Right cardiac atrium (tissue), 5 donors: Measurements from ENCODE around the gene ACAD11. TPM values are rescaled to one million over a fixed set of nuclear protein-coding genes. Genes with fewer than 3 reads are reported as not detected.

Experiments used
- polyA plus RNA-seq: library from polyadenylated mRNA; stranded (reverse); fragments of 200-250 nt; gene quantifications from one replicate; pipeline ENCODE4 v1.2.3, GENCODE V29; 2013
- total RNA-seq, 4 donors: library from RNA; stranded (reverse); fragmentation: NEBNext Ultra II Directional; extraction: Animal tissue kit (Norgen Biotek cat#: 25700); gene quantifications; one replicate each; pipeline ENCODE4 v1.2.1, GENCODE V29; 2021
- donor health status: healthy with polysubstance abuse.
- donor health status: DM: no; HTN: yes; CAD: no.
- donor health status: DM: no; HTN: no; CAD: no.
- donor health status: DM: no; HTN: yes; CAD: no; lungs with severe emphysema.
- donor health status: DM: yes; HTN: yes; CAD: no.

Gene ACAD11
- total and polyA plus RNA-seq, 5 donors, result 14.6 to 19.8 (median 17.4) TPM

Other genes with a start within 250 kb of the ACAD11 start
- gene DNAJC13, start 242.3 kb downstream of the ACAD11 start, total RNA-seq, result 10 to 100 TPM; 29.4 to 32.4 (median 31.2) TPM
- 9.3 TPM for gene DNAJC13, start 242.3 kb downstream of the ACAD11 start, polyA plus RNA-seq
- 1 to 10 TPM; 5.2 to 8.5 (median 6.6) TPM for gene ACKR4, start 62.5 kb downstream of the ACAD11 start, total RNA-seq
- gene ACKR4, start 62.5 kb downstream of the ACAD11 start, polyA plus RNA-seq, result 7.2 TPM
- 10 to 100 TPM; 31.6 to 42.2 (median 31.7) TPM for gene UBA5, start 520 bp upstream of the ACAD11 start, total RNA-seq
- 25.6 TPM for gene UBA5, start 520 bp upstream of the ACAD11 start, polyA plus RNA-seq
- 10 to 100 TPM; 12.1 to 15.6 (median 14.1) TPM for gene NPHP3, start 62.6 kb upstream of the ACAD11 start, total RNA-seq
- 10.7 TPM for gene NPHP3, start 62.6 kb upstream of the ACAD11 start, polyA plus RNA-seq